KG1 (cell line): ENCODE results near the gene LDLRAD2.

ENCODE experiments used
- DNase-seq: peaks from one replicate; lab custom pipeline; 2025; lab: John Stamatoyannopoulos, UW

LDLRAD2 gene

DNA sequence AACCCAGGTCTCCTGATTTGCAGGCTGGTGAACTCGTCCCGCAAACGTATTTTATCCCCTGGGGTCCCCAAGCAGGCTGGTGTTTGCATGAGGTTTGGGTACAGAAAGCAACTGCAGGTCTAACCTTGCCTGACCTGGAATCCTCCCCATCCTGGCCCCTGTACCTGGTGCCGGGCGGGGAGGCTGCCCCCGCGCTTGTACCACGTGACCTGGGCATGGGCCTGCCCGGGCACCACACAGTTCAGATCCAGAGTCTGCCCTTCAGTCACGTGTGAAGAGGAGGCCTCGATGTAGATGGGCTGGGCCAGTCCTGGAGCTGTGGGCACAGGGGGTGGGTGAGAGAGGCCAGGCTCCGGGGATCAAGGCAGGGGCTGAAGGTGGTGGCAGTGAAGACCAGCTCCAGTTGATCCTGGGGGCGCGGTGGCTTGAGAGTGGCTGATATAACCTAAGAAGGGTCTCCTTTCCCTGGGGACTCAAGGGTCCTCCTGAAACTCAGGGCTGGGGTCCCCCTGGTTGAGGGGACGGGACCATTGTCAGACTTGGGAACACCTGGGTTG lies 30.6 kb downstream of the LDLRAD2 start:
- DNase-seq = no peak

DNA sequence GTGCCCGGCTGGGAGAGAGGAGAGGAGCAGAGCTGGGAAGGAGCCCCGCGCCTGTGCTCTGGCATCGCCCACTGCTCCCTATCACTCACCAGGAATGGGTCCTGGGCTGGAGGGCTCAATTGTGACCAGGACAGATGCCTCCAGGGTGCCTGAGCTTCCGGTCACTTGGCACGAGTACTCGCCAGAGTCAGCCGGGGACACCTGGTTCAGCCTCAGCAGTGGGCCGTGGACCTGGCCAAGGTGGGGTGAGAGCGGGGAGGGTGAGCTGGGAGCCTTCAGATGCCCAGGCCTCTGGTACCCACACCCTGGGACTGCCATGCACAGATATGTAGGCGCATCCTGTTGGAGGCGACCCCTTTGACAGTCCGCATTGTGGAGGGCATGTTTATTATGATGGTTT lies 31.1 kb downstream of the LDLRAD2 start:
- DNase-seq = no peak

DNA sequence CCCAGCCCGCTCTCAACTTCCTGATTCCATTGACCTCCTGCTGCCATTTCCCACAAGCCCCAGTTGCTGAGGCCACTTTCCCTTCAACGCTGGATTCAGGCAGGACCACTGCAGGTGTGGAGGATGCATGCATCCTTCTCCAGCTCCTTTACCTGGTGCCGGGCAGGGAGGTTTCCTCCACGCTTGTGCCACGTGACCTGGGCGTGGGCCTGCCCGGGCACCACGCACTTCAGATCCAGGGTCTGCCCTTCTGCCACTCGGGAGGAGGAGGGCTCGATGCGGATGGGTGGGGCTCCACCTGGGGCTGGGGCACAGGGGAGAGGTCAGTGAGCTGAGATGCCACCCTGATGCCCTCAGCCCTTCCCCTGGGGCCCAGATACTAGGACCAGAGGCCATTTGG lies 31.9 kb downstream of the LDLRAD2 start:
- no peak for DNase-seq

DNA sequence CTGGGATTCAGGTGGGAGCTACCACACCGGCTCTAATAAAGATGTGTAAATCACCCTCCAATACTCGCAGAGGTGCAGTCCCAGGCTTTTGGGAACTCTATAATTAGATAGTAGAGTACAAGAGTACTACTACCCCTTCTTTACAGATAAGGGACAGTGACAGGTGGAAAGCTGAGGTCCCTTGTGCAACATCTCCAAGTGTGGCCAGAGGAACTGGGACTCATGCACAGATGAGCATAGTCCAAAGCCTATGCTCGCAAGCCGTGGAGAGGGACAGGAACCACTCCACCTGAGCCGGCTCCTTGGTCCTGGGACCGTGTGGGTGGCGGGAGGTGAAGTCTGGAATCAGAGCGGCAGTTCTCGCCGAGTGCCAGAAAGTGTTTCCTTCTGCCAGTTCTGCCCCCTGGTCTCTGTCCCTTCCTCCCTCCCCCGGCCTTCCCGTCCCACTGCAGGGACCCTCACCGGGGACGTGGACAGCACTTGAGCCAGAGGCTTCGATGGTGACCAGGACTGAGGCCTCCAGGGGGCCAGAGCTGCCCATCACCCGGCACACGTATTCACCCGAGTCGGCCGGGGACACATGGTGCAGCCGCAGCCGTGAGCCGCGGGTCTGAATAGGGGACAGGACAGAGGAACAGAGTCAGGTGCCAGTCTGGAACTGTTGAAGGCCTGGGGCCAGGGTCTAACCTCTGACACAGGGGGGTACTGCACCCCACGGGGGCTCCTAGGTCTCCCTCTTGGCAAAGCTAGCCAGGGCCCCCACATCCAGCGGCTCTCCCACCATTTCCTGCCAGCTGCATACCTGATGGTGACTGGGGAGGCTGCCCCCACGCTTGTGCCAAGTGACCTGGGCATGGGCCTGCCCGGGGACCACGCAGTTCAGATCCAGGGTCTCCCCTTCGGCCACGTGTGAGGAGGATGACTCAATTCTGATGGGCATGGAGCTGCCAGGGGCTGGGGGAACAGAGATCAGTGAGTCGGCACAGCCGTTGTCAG lies 33.9 kb downstream of the LDLRAD2 start:
- no peak for DNase-seq

DNA sequence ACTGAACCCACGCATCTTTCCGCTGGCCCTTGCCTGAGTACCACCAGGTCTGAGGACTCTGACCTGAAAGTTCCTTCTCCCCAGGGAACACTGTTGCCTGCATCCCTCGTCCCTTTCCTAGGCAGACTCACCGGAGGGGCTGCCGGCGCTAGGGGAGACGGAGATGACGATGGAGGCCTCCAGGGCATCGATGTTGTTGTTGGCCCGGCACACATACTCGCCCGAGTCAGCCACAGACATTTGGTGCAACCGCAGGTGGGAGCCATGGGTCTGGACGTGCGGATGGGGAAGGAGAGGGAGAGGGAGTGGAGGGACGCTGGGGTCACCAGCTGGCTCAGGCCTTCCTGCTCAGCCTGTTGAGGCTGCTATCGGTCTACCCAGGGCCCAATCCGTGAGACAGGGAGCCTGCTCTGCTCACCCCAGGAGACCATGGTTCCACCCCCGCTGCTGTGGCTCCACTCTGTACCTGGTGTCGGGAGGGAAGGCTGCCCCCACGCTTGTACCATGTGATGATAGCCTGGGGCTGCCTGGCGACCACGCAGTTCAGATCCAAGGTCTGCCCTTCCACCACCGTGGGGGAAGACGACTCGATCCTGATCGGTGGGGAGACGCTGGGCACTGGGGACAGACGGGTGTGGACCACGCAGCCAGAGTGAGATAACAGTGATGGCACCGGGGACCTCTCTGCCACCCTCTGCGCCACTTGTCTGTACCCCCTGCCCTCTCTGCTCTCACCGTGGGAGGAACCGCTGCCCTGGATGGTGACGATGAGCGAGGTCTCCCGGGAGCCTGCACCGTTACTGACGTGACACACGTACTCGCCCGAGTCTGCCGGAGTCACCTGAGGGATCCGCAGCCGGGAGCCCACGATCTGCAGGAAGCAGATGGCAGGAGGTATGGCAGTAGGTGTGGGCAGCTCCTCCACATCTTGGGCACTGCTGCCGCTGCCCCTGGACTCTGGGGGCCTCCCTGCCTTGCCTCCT lies 35.4 kb downstream of the LDLRAD2 start:
- no peak for DNase-seq

DNA sequence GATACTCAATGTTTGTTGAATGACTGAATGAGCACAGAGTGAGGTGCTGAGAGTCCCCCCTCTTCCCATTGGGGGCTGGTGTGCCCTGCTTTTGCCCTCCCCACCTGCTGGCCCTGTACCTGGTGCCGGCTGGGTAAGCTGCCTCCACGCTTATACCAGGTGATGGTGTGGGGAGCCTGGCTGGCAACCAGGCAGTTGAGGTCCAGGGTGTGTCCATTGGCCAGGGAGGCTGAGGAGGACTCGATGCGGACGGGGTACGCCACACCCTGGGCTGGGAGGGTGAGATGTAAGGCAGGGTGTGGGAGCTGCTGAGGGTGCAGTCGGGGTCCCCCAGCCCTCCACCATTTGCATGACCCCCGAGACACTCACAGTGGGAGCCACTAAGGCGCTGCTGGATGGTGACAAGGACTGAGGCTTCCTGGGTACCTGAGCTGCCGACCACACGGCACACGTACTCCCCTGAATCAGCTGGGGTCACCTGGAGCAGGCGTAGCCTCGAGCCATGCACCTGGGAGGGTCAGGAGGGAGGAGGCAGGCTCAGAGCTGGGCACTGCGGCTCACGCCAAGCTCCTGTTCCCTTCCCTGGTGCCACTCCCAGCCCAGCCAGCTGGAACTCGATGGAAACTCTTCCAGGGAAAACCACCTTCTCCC lies 36.6 kb downstream of the LDLRAD2 start:
- no peak for DNase-seq

DNA sequence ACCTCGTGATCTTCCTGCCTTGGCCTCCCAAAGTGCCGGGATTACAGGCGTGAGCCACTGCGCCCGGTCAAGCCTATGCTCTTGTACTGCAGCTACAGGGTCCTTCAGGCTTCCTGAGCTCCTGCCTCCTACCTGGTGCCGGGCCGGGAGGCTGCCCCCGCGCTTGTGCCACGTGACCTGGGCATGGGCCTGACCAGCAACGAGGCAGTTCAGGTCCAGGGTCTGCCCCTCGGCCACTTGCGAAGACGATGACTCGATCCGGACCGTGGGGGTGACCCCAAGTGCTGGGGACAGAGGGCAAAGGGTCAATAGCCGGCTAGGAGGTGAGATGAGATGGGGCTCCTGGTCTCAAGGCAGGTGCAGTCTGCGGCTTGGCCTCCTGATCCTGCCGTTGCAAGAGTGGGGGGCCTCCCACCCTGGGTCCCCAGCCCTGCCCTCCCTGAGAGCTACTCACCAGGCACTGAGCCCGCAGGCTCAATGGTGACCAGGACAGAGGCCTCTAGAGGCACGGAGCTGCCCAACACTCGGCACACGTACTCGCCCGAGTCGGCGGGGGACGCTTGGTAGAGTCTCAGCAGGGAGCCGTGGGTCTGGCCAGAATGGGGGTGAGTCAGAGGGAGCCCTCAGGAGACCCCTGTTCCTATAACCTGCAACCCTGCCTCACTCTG lies 38.0 kb downstream of the LDLRAD2 start:
- no peak for DNase-seq

DNA sequence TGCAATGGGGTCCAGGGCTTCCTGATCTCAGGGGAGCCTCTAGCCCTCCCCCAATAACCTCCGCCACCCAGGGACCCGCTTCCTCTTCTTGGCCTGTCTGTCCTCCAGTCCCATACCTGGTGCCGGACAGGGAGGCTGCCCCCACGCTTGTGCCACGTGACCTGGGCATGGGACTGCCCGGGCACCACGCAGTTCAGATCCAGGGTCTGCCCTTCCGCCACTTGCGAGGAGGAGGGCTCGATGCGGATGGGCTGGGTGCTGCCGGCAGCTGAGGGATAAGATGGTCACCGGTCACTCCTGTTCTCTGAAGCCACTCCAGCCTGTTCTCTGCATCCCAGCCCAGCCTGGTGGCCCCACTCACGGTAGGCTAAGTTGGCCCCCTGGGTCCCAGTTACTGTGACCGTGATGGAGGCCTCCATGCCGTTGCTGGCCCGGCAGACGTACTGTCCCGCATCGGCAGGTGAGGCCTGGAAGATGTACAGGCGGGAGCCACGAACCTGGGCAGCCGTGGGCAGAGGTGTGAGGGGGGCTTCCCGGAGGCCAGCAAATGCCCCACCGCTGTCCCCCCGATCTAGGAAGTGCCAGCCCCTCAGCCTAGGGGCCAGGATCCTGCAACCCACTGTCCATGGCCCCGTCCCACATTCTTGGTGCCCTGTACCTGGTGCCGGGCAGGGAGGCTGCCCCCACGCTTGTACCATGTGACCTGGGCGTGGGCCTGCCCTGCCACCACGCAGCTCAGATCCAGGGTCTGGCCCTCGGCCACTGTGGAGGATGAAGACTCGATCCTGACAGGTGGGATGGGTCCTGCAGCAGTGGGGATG lies 39.6 kb downstream of the LDLRAD2 start:
- DNase-seq = no peak

DNA sequence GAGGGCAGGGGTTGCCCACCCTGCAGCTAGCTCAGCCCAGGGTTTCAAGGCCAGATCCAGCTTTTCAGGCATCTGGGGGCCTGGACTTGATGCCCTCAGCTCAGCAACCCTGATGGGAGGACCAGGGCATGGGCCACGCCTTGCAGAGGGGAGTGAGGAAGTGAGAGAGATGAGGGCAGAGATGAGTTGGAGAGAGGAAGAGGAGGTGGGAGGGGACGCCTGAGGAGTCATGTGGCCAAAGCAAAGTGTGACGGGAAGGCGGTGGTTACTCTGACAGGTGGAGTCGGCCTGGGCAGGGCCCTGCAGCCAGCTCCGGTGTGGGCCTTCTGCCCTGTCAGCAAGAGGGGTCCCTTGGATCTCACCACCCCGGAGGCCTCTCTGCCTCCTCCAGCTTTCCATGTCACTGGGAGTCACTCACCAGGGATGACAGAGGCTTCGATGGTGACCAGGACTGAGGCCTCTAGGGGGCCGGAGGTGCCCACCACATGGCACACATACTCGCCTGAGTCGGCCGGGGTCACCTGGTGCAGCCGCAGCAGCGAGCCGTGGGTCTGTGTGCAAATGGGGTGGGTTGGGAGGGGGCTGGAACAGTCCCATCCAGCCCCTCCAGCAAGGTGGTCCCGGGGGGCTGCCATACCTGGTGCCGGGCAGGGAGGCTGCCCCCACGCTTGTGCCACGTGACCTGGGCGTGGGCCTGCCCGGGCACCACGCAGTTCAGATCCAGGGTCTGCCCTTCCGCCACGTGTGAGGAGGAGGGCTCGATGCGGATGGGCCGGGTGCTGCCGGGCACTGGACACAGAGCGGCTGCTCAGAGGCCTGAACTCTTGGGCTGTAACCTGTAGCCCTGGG lies 40.4 kb downstream of the LDLRAD2 start:
- no peak for DNase-seq

DNA sequence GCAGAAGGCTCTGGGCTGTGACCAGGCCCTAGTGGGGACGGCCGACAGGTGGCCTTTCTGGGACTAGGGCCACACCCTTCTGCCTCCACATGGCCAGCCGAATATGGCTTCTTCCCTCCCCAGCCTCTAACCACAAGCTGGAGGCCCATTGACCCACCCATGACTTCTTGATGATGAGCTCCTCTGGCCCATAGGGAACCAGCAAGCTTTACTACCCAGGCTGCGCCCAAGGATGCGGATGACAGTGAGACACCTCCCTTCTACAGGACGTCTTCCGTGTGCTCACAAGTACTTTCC lies 41.0 kb downstream of the LDLRAD2 start:
- no peak for DNase-seq

DNA sequence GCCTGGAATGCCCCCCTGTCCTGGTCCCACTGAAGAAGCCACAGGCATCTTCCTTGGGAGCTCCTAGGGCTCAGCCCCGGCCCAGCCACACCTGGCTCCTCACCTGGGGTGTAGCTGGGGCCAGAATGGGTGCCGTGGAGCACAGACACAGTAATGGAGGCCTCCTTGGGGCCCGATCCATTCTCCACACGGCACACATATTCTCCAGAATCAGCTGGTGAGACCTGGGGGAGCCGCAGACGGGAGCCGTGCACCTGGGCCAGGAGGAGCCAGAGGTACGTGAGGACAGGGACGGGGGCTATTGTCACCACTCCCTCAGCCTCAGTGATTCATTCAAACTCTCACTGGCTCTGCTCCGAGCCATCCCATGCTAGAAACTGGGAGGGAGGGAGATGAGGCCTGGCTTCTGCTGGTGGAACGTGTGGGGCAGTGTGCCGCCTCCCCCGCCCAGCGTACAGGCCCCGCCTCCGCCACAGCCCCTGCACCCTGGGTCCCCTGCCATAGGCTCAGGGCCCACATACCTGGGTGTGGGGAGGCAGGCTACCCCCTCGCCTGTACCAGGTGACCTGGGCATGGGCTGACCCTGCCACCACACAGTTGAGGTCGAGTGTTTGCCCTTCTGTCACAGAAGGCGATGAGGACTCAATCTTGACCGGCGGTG lies 42.2 kb downstream of the LDLRAD2 start:
- no peak for DNase-seq

DNA sequence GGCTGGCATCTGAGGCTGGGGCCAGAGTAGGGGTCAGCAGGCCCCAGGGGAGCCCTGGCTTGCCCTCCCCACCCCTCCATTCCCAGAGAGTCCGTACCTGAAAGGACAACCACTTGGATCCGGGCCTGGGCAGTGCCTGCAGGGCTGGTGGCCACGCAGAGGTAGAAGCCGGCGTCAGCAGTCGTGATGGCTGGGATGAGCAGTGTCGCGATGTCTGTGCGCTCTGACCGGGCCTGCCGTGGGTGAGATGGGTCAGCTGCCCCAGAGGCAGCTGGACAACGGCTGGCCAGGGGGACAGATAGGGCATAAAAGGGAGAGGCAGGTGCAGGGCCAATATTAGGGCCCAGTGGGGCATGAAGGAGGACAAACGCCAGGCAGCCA lies 42.7 kb downstream of the LDLRAD2 start:
- DNase-seq = no peak

DNA sequence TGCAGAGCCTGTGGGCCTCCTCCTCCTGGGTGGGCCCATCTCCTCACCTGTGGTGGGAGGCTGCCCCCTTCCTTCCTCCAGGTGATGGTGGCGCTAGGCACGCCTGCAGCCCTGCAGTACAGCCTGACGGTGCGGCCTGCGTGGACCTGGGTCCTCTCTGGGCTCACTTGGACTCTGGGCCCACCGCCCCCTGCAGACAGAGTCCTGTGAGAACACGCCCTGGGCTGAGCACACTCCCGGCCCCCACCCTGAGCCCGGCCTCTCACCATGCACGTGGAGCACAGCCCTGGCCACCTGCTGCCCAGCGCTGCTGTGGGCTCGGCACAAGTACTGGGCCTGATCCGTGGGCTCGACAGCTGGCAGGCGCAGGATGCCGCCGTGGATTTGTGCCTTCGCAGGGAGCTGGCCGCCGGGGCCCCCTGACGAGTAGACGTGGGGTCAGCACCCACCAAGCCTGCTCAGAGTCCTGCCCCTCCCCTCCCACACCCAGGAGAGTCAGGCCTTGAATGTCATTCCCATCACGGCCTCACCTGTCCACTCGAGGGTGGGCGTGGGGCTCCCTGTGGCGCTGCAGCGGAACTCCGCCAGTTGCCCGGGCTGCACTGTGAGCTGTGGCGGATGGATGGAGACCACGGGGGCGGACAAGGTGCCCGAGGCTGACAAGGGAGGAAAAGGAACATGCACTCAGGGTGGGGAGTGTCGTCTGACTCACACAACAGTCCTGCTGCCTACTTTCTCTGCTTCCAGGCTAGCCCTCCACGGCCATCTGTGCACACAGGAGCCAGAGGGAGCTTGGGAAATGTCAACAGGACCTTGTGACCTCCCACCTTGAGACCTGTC lies 43.4 kb downstream of the LDLRAD2 start:
- DNase-seq = no peak

DNA sequence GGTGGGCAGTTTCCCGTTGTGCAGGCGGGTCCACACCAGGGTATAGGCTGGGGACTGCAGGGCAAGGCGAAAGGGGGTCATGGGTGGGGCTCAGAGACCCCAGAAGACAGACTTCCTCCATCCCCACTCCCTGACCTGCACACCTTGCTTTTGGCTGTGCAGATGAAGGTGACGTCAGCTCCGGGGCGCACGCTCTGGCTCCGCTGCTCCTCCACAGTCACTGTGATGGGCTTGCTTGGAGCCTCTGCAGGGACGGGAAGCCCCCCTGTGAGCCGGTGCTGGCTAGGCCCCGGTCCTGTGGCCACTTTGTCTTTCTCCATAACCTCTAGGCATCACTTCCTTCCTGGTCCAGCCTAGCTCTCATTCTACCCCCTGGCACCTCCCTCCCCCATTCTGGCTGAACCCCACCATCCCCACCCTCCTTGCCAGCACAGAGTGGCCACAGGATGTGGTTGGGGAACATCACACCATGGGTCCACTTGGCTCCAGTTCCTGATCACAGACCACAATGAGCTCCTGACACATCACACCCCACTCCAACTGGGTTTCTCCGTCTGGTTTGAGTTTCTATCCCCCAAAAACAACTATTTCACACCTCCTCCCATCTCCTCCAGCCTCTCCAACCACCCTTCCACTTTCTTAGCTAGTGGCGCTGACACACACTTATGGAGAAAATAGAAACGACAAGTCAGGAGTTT lies 45.2 kb downstream of the LDLRAD2 start:
- DNase-seq = no peak

DNA sequence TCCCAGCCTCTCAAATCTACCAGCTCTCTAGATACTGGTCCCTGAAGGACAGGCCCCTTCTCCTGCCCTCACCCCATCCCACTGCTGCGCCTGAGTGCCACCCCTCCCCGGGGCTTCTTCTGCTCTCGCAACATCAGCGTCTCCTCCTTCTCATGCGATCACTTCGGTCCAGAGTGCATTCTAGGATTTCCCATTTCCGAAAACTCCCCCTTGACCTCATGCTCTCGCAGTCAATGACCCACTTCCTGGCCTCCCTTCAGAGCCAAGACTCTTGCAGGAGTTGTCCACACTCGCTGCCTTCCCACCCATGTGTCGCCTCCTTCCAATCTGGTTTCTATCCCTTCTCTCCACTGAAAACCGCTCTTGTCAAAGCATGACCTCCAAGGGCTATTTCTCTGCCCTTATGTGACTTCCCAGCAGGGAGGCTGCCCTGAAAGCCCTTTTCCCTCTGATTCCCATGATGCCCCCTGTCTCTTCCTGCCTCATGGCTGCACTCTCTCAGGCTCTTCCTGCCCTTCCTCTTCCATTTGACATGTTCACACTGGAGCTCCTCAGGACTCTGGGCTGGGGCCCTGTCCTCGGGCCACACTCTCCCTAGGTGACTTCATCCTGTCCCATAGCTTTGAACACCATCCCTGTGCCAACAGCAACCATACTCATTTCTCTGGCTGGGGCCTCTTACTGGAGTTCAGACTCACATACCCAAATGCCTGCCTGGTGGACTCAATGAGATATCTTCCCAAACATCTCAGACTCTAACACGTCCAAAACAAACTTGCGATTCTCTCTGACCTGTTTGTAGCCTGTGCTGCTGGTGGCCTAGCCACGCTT lies 46.0 kb downstream of the LDLRAD2 start:
- no peak for DNase-seq

DNA sequence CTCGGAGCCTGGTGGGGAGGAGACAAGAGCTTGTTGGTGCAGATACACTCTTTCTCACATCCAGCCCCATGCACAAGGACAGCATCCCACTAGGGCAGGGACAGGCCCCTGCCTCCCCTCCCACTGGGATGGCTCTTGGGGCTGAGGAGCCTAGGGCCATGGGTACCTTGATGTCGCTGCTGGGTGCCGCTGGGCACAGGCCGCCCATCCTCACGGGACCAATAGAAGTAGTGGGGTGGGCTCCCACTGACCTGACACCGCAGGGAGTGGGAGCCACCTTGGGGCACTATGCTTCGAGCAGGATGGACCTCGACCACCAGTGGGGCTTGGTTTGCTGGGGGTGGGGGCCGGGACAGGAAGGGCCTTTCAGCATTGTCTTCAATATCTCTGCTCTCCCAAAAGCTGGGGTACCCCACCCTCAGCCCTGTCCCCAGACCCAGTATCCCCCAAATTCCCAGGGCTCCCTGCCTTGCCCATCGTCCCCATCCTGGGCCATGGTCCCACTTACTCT lies 47.7 kb downstream of the LDLRAD2 start:
- no peak for DNase-seq
